DMS79 treated with DMSO at 0.1 percent for 48 hours (cell line): ENCODE results near the gene ZNF483.
"Not testable (repeated sequence)": the region's sequence is repeated elsewhere in the genome, so short reads cannot be mapped to it uniquely, and the experiment has no call there.

Experiments used
- DNase-seq: peaks from one replicate; lab custom pipeline; 2025; lab: John Stamatoyannopoulos, UW

ZNF483 gene

GRCh38 chr9:111525056-111525977 is at the start of gene ZNF483:
Gene ZNF483 (plus strand): TSS chr9:111525179. CDS start chr9:111527396, 2,217 bp downstream.
- DNase-seq = peak; percentile 80

- DNase-seq = no peak
These were observed 49.8 kb upstream of the ZNF483 start for GRCh38 chr9:111475195-111475594.

GRCh38 chr9:111477677-111478076 is 47.3 kb upstream of the ZNF483 start:
- DNase-seq = no peak

GRCh38 chr9:111481885-111482636 is 42.9 kb upstream of the ZNF483 start:
- peak; percentile 70 for DNase-seq

GRCh38 chr9:111482694-111483438 is 42.1 kb upstream of the ZNF483 start:
- peak; percentile 66 for DNase-seq

- no peak for DNase-seq
These were observed 41.5 kb upstream of the ZNF483 start for GRCh38 chr9:111483439-111483857.

GRCh38 chr9:111483858-111484571 is 41.0 kb upstream of the ZNF483 start, which contains the start of gene ECPAS:
Gene ECPAS (minus strand): TSS chr9:111484383. CDS start chr9:111472918, 11,465 bp downstream.
- DNase-seq = peak; percentile 46

- peak; percentile 46 for DNase-seq
These were observed 40.4 kb upstream of the ZNF483 start for GRCh38 chr9:111484572-111484894.

- not testable (repeated sequence) for DNase-seq
These were observed 27.8 kb upstream of the ZNF483 start for GRCh38 chr9:111497196-111497595.

- DNase-seq = no peak
These were observed 23.9 kb upstream of the ZNF483 start for GRCh38 chr9:111501005-111501562.

GRCh38 chr9:111501648-111502047 is 23.3 kb upstream of the ZNF483 start:
- no peak for DNase-seq

GRCh38 chr9:111502506-111502905 is 22.5 kb upstream of the ZNF483 start:
- DNase-seq = no peak

- DNase-seq = not testable (repeated sequence)
These were observed 13.4 kb upstream of the ZNF483 start for GRCh38 chr9:111511581-111511980.

- no peak for DNase-seq
These were observed 10.0 kb upstream of the ZNF483 start for GRCh38 chr9:111514967-111515366.

- DNase-seq = no peak
These were observed 8.9 kb upstream of the ZNF483 start for GRCh38 chr9:111516061-111516465.

- DNase-seq = no peak
These were observed 286 bp upstream of the ZNF483 start for GRCh38 chr9:111524731-111525055.

- no peak for DNase-seq
These were observed 2.4 kb downstream of the ZNF483 start for GRCh38 chr9:111527347-111527746.

GRCh38 chr9:111529787-111530186 is 4.8 kb downstream of the ZNF483 start:
- DNase-seq = no peak

- DNase-seq = no peak
These were observed 6.7 kb downstream of the ZNF483 start for GRCh38 chr9:111531716-111532115.

GRCh38 chr9:111533099-111533790 is 8.3 kb downstream of the ZNF483 start:
- peak; percentile 58 for DNase-seq
